Neural progenitor cell (in vitro differentiated cells): Measurements from ENCODE around the gene ZNF460. TPM values are rescaled to one million over a fixed set of nuclear protein-coding genes. Genes with fewer than 3 reads are reported as not detected.

Experiments
- DNase-seq: peaks from one replicate; pipeline ENCODE4 v3.0.0-alpha.2; 2016; ENCODE audit warnings: low spot score
- H2AFZ ChIP-seq: fragments of 200-600 bp; sonication (generic); replicated peaks from 2 replicates; pipeline ENCODE4 v1.6.1; 2016; ENCODE audit warnings: antibody characterized with exemption
- H3F3A ChIP-seq: fragments of 200-600 bp; sonication (generic); 2 replicates; pipeline ENCODE4 v1.6.1; 2016; ENCODE audit warnings: antibody characterized with exemption, low read depth
- H3K27ac ChIP-seq: fragments of 200-600 bp; sonication (generic); 2 replicates; pipeline ENCODE4 v1.5.1; 2016; ENCODE audit warnings: mild to moderate bottlenecking
- H3K27me3 ChIP-seq: fragments of 200-600 bp; sonication (generic); 2 replicates; pipeline ENCODE4 v1.6.1; 2016; ENCODE audit warnings: mild to moderate bottlenecking, moderate library complexity
- H3K36me3 ChIP-seq: fragments of 200-600 bp; sonication (generic); 2 replicates; pipeline ENCODE4 v1.5.1; 2016
- H3K4me1 ChIP-seq: fragments of 200-600 bp; sonication (generic); 2 replicates; pipeline ENCODE4 v1.6.1; 2016; ENCODE audit warnings: mixed run types
- H3K4me2 ChIP-seq: fragments of 200-600 bp; sonication (generic); 2 replicates; pipeline ENCODE4 v1.6.1; 2016
- H3K4me3 ChIP-seq: fragments of 200-600 bp; sonication (generic); 2 replicates; pipeline ENCODE4 v1.5.1; 2016
- H3K79me2 ChIP-seq: fragments of 200-600 bp; sonication (generic); 2 replicates; pipeline ENCODE4 v1.6.1; 2016; ENCODE audit warnings: low read depth
- H3K9ac ChIP-seq: fragments of 200-600 bp; sonication (generic); 2 replicates; pipeline ENCODE4 v1.6.1; 2016
- H3K9me3 ChIP-seq: fragments of 200-600 bp; sonication (generic); 2 replicates; pipeline ENCODE4 v1.5.1; 2016; ENCODE audit warnings: low read depth
- H4K20me1 ChIP-seq: fragments of 200-600 bp; sonication (generic); 2 replicates; pipeline ENCODE4 v1.6.1; 2016; ENCODE audit warnings: low read depth
- H3K27ac Mint-ChIP-seq: 3 replicates; pipeline ENCODE4 v1.8.0; 2021; ENCODE audit warnings: mixed read lengths
- H3K27me3 Mint-ChIP-seq: 2 replicates; pipeline ENCODE4 v1.8.0; 2022; ENCODE audit warnings: low read depth, mild to moderate bottlenecking, inconsistent platforms, moderate library complexity, mixed read lengths; ENCODE audit not compliant: insufficient read depth
- H3K36me3 Mint-ChIP-seq: 3 replicates; pipeline ENCODE4 v1.8.0; 2021; ENCODE audit warnings: mixed read lengths
- H3K4me1 Mint-ChIP-seq: 3 replicates; pipeline ENCODE4 v1.8.0; 2021; ENCODE audit warnings: mixed read lengths
- H3K4me3 Mint-ChIP-seq: 3 replicates; pipeline ENCODE4 v1.8.0; 2021; ENCODE audit warnings: mild to moderate bottlenecking, moderate library complexity, mixed read lengths
- H3K9me3 Mint-ChIP-seq: 3 replicates; pipeline ENCODE4 v1.8.0; 2020; ENCODE audit warnings: mixed read lengths
- CTCF ChIP-seq: fragments of 200-600 bp; sonication (generic); IDR thresholded peaks from 2 replicates; pipeline ENCODE4 v1.5.1; 2017; ENCODE audit warnings: antibody characterized with exemption, mild to moderate bottlenecking
- EZH2 ChIP-seq: fragments of 200-600 bp; sonication (generic); IDR thresholded peaks from 2 replicates; pipeline ENCODE4 v1.6.1; 2017; ENCODE audit warnings: antibody characterized with exemption, mild to moderate bottlenecking, moderate library complexity
- EZH2phosphoT487 ChIP-seq: fragments of 200-600 bp; sonication (generic); IDR thresholded peaks from 2 replicates; pipeline ENCODE4 v1.6.1; 2017; ENCODE audit warnings: antibody characterized with exemption
- total RNA-seq: library from RNA; depleted of rRNA; stranded (reverse); fragments of >200 nt; gene quantifications from 2 replicates; pipeline ENCODE4 v1.2.3, GENCODE V29; 2015; ENCODE audit warnings: low replicate concordance

Gene ZNF460
- total RNA-seq, 1 donor from 2014 or later = 52.7 TPM

- TF ChIP-seq EZH2 (no peak), CTCF (no peak), EZH2phosphoT487 (no peak)
These were observed 44.7 kb downstream of the ZNF460 start for GRCh38 chr19:57324992-57325391.

GRCh38 chr19:57327993-57328392 lies 47.7 kb downstream of the ZNF460 start:
- Mint-ChIP-seq H3K4me3 (no peak overlapping the region), H3K27ac (no peak overlapping the region), H3K27me3 (peaks cover 3% of the 10 kb centered on the region), H3K9me3 (no peaks in the 10 kb centered on the region), H3K4me1 (no peaks in the 10 kb centered on the region), H3K36me3 (peaks cover 37% of the 10 kb centered on the region)
- H3K27ac ChIP-seq = no peak overlapping the region
- no peaks in the 10 kb centered on the region for H3K4me1 ChIP-seq
- no peaks in the 10 kb centered on the region for H3K27me3 ChIP-seq
- H3K9ac ChIP-seq = no peak overlapping the region
- no peak overlapping the region for H3K4me3 ChIP-seq
- no peaks in the 10 kb centered on the region for H3F3A ChIP-seq
- H3K9me3 ChIP-seq = no peaks in the 10 kb centered on the region
- no peak for TF ChIP-seq EZH2
- TF ChIP-seq EZH2phosphoT487 = no peak
- TF ChIP-seq CTCF = no peak
- H3K36me3 ChIP-seq = no peaks in the 10 kb centered on the region
- no peak for DNase-seq
- no peak overlapping the region for H2AFZ ChIP-seq
- H3K4me2 ChIP-seq = no peak overlapping the region
- H4K20me1 ChIP-seq = no peaks in the 10 kb centered on the region
- H3K79me2 ChIP-seq = peaks cover under 1% of the 10 kb centered on the region

More at GRCh38 chr19:57324992-57325391, 44.7 kb downstream of the ZNF460 start:
- no peaks in the 10 kb centered on the region for H4K20me1 ChIP-seq
- H2AFZ ChIP-seq = no peak overlapping the region
- no peaks in the 10 kb centered on the region for H3K9me3 ChIP-seq
- no peak for DNase-seq
- Mint-ChIP-seq H3K4me3 (no peak overlapping the region), H3K4me1 (peaks cover 17% of the 10 kb centered on the region), H3K27me3 (peaks cover 9% of the 10 kb centered on the region), H3K9me3 (no peaks in the 10 kb centered on the region), H3K27ac (no peak overlapping the region), H3K36me3 (peaks cover 32% of the 10 kb centered on the region)
- no peaks in the 10 kb centered on the region for H3K36me3 ChIP-seq
- H3K27ac ChIP-seq = no peak overlapping the region
- no peak overlapping the region for H3K4me2 ChIP-seq
- H3K9ac ChIP-seq = no peak overlapping the region
- peaks cover 9% of the 10 kb centered on the region for H3K4me1 ChIP-seq
- no peaks in the 10 kb centered on the region for H3K27me3 ChIP-seq
- no peak overlapping the region for H3K4me3 ChIP-seq
- peaks cover 1% of the 10 kb centered on the region for H3F3A ChIP-seq
- H3K79me2 ChIP-seq = peaks cover 26% of the 10 kb centered on the region

GRCh38 chr19:57334191-57334590 lies 53.9 kb downstream of the ZNF460 start:
- no peak overlapping the region for H3K27ac ChIP-seq
- H3K9ac ChIP-seq = no peak overlapping the region
- no peak for TF ChIP-seq EZH2phosphoT487
- TF ChIP-seq CTCF = no peak
- TF ChIP-seq EZH2 = no peak
- H3F3A ChIP-seq = no peaks in the 10 kb centered on the region
- H3K27me3 ChIP-seq = no peaks in the 10 kb centered on the region
- Mint-ChIP-seq H3K4me3 (no peak overlapping the region), H3K9me3 (no peaks in the 10 kb centered on the region), H3K4me1 (no peaks in the 10 kb centered on the region), H3K27me3 (no peaks in the 10 kb centered on the region), H3K36me3 (peaks cover 6% of the 10 kb centered on the region), H3K27ac (no peak overlapping the region)
- H3K4me1 ChIP-seq = no peaks in the 10 kb centered on the region
- H3K79me2 ChIP-seq = no peaks in the 10 kb centered on the region
- H3K4me2 ChIP-seq = no peak overlapping the region
- DNase-seq = no peak
- H3K36me3 ChIP-seq = no peaks in the 10 kb centered on the region
- H3K4me3 ChIP-seq = no peak overlapping the region
- no peaks in the 10 kb centered on the region for H3K9me3 ChIP-seq
- H4K20me1 ChIP-seq = no peaks in the 10 kb centered on the region
- H2AFZ ChIP-seq = no peak overlapping the region
